Adrenal gland (tissue), 5 donors: Measurements from ENCODE around the gene PROK1.

Experiments
- POLR2A ChIP-seq, 2 donors: fragments of 450-650 bp; IDR thresholded peaks; one replicate each; pipeline ENCODE4 v1.6.1; 2017; ENCODE audit warnings: antibody characterized with exemption in 2 of 2, mild to moderate bottlenecking in 2 of 2, moderate library complexity in 1 of 2
- TF ChIP-seq, protein P1 (sequence below), 6 experiments: fragments of 450-650 bp in 4 of 6; fragments of 200-600 bp in 2 of 6; sonication (generic) in 1 of 6; IDR thresholded peaks; 1 replicate in 5 of 6; 2 replicates in 1 of 6; pipeline versions ENCODE4 v1.5.1 to v1.8.0; 2016 to 2021; ENCODE audit warnings: antibody characterized with exemption in 6 of 6, mild to moderate bottlenecking in 2 of 6, moderate library complexity in 1 of 6
- donor health status: DM: no; HTN: no; CAD: no.

GRCh38 chr1:110462964-110463363 lies 12.0 kb downstream of the PROK1 start:
- TF ChIP-seq, protein P1, sequence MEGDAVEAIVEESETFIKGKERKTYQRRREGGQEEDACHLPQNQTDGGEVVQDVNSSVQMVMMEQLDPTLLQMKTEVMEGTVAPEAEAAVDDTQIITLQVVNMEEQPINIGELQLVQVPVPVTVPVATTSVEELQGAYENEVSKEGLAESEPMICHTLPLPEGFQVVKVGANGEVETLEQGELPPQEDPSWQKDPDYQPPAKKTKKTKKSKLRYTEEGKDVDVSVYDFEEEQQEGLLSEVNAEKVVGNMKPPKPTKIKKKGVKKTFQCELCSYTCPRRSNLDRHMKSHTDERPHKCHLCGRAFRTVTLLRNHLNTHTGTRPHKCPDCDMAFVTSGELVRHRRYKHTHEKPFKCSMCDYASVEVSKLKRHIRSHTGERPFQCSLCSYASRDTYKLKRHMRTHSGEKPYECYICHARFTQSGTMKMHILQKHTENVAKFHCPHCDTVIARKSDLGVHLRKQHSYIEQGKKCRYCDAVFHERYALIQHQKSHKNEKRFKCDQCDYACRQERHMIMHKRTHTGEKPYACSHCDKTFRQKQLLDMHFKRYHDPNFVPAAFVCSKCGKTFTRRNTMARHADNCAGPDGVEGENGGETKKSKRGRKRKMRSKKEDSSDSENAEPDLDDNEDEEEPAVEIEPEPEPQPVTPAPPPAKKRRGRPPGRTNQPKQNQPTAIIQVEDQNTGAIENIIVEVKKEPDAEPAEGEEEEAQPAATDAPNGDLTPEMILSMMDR (IDR thresholded peaks at IDR 0.05): peak in 1 of 6 experiments; percentile 10
- TF ChIP-seq POLR2A (IDR thresholded peaks at IDR 0.05): no peak
